ENCODE data around the gene LRRC27.

DNA sequence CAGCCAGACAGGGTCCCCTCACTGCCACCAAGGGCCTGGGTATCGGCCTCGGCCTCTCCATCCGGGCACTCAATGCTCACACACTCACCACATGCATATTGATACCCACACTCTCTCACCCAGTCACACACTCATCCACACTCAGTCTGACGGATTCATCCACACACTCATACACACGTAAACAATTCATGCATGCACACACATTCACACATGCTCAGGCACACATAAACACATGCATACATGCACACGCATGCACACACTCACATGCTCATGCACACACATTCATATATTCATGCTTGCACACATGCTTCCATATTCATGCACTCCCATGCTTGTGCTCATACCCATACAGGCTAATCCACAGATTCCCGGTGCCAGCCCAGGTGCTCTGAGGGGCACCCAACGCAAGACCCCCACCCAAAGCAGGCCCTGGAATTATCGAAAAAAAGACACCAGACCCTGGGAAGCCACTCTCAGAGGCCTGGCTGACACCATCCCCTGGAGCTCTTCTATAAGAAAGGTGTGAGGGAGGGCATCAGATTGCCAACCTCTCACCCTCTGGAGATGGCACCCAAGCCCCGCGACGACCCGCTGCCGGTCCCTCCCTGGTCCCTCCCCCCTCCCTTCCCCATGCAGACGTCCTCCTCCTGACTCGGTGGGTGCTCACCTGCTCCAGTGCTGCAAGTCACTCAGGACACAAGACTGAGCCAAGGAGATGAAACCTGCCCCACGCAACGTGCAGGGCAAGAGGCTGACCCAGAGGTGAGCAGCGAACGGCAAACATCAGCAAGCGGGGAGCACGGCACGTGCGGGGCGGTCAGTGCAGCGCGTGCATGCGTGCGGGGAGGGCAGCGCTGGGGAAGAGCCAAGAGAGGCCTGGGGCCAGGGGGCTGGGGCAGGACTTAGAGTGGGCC lies 39.4 kb upstream of the LRRC27 start:
- TF ChIP-seq, protein P1, sequence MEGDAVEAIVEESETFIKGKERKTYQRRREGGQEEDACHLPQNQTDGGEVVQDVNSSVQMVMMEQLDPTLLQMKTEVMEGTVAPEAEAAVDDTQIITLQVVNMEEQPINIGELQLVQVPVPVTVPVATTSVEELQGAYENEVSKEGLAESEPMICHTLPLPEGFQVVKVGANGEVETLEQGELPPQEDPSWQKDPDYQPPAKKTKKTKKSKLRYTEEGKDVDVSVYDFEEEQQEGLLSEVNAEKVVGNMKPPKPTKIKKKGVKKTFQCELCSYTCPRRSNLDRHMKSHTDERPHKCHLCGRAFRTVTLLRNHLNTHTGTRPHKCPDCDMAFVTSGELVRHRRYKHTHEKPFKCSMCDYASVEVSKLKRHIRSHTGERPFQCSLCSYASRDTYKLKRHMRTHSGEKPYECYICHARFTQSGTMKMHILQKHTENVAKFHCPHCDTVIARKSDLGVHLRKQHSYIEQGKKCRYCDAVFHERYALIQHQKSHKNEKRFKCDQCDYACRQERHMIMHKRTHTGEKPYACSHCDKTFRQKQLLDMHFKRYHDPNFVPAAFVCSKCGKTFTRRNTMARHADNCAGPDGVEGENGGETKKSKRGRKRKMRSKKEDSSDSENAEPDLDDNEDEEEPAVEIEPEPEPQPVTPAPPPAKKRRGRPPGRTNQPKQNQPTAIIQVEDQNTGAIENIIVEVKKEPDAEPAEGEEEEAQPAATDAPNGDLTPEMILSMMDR (IDR thresholded peaks at IDR 0.05; ENCODE audit: low read depth, low read length): no peak
- no peak for TF ChIP-seq EZH2phosphoT487 (IDR thresholded peaks at IDR 0.05; ENCODE audit: low read depth)

All from OCI-LY3 (cell line).